ENCODE results near the gene FGFR1OP2. TPM values are rescaled to one million over a fixed set of nuclear protein-coding genes. Genes with fewer than 3 reads are reported as not detected.

Gene FGFR1OP2
- total RNA-seq, 1 experiment from 2014 or later: 86.9 TPM

GRCh38 chr12:26971963-26972362, 33.7 kb downstream of the FGFR1OP2 start:
- intact Hi-C loops (cut with micrococcal nuclease; ENCODE audit: unreplicated experiment): no loop called here
- H3K36me3 ChIP-seq (ENCODE audit: control insufficient read depth, insufficient read depth, low read length): no peaks in the 10 kb centered on the region; the same call in 1 of the 2 replicates
- Mint-ChIP-seq H3K36me3 (ENCODE audit: insufficient read depth, unreplicated experiment) (peaks cover 33% of the 10 kb centered on the region), H3K27me3 (ENCODE audit: insufficient read depth, unreplicated experiment) (no peaks in the 10 kb centered on the region), H3K4me1 (ENCODE audit: low read depth, unreplicated experiment) (no peaks in the 10 kb centered on the region), H3K27ac (ENCODE audit: unreplicated experiment) (no peak overlapping the region), H3K4me3 (ENCODE audit: unreplicated experiment) (no peak overlapping the region), H3K9me3 (ENCODE audit: unreplicated experiment) (no peaks in the 10 kb centered on the region)
- DNase-seq: no peak
- no TSS peak for BruUV-seq (replicated peaks)
- no peaks in the 10 kb centered on the region for H3K27me3 ChIP-seq (replicated peaks; ENCODE audit: control insufficient read depth, insufficient read depth, low read length)
- no peaks in the 10 kb centered on the region for H3K9me3 ChIP-seq
- ChIA-PET CTCF (interaction anchor here (0.6 to 1.2 kb wide), 2 partner anchors 23 to 334 kb away, joined by 4 read pairs; no protein-coding TSS in a partner anchor), POLR2A (no interaction called here)
- H3K4me1 ChIP-seq: no peaks in the 10 kb centered on the region
- TF ChIP-seq CTCF (IDR thresholded peaks at IDR 0.05; ENCODE audit: insufficient read depth in 1 of 2, low read depth in 1 of 2, low read length in 1 of 2, severe bottlenecking in 1 of 2, unreplicated experiment in 1 of 2): no peak
- H3K4me3 ChIP-seq (ENCODE audit: low read depth, low read length): no peak overlapping the region

- Mint-ChIP-seq H3K27ac (ENCODE audit: unreplicated experiment) (no peak overlapping the region), H3K4me3 (ENCODE audit: unreplicated experiment) (no peak overlapping the region), H3K27me3 (ENCODE audit: insufficient read depth, unreplicated experiment) (no peaks in the 10 kb centered on the region), H3K9me3 (ENCODE audit: unreplicated experiment) (no peaks in the 10 kb centered on the region), H3K4me1 (ENCODE audit: low read depth, unreplicated experiment) (no peaks in the 10 kb centered on the region), H3K36me3 (ENCODE audit: insufficient read depth, unreplicated experiment) (peaks cover 27% of the 10 kb centered on the region)
- CTCF ChIA-PET: interaction anchor here (0.6 kb wide), 1 partner anchor 37 kb away, joined by 4 read pairs; no protein-coding TSS in a partner anchor
- TF ChIP-seq CTCF (IDR thresholded peaks at IDR 0.05; ENCODE audit: insufficient read depth in 1 of 2, low read depth in 1 of 2, low read length in 1 of 2, severe bottlenecking in 1 of 2, unreplicated experiment in 1 of 2): no peak
- no peaks in the 10 kb centered on the region for H3K9me3 ChIP-seq
- no peaks in the 10 kb centered on the region for H3K27me3 ChIP-seq (replicated peaks; ENCODE audit: control insufficient read depth, insufficient read depth, low read length)
- no peaks in the 10 kb centered on the region; the same call in 1 of the 2 replicates for H3K36me3 ChIP-seq (ENCODE audit: control insufficient read depth, insufficient read depth, low read length)
- intact Hi-C loops (cut with micrococcal nuclease; ENCODE audit: unreplicated experiment): no loop called here
- POLR2A ChIA-PET: no interaction called here
- no peak for DNase-seq
- H3K4me1 ChIP-seq: no peaks in the 10 kb centered on the region
- no peak overlapping the region for H3K4me3 ChIP-seq (ENCODE audit: low read depth, low read length)
- no TSS peak for BruUV-seq (replicated peaks)
Observed at GRCh38 chr12:26976687-26977086, 38.4 kb downstream of the FGFR1OP2 start.

- Histone ChIP-seq H3K27me3 (replicated peaks; ENCODE audit: control insufficient read depth, insufficient read depth, low read length) (no peaks in the 10 kb centered on the region), H3K36me3 (ENCODE audit: control insufficient read depth, insufficient read depth, low read length) (no peaks in the 10 kb centered on the region; the same call in 1 of the 2 replicates), H3K4me3 (ENCODE audit: low read depth, low read length) (no peak overlapping the region), H3K4me1 (no peaks in the 10 kb centered on the region), H3K9me3 (no peaks in the 10 kb centered on the region)
- Mint-ChIP-seq H3K27ac (ENCODE audit: unreplicated experiment) (no peak overlapping the region), H3K9me3 (ENCODE audit: unreplicated experiment) (no peaks in the 10 kb centered on the region), H3K4me1 (ENCODE audit: low read depth, unreplicated experiment) (peaks cover 6% of the 10 kb centered on the region), H3K36me3 (ENCODE audit: insufficient read depth, unreplicated experiment) (peaks cover 22% of the 10 kb centered on the region), H3K4me3 (ENCODE audit: unreplicated experiment) (no peak overlapping the region), H3K27me3 (ENCODE audit: insufficient read depth, unreplicated experiment) (no peaks in the 10 kb centered on the region)
- intact Hi-C loops (cut with micrococcal nuclease; ENCODE audit: unreplicated experiment): no loop called here
- ChIA-PET POLR2A (no interaction called here), CTCF (interaction anchor here (0.6 to 0.7 kb wide), 2 partner anchors 35 to 61 kb away, joined by 4 to 5 read pairs; no protein-coding TSS in a partner anchor)
- no TSS peak for BruUV-seq (replicated peaks)
- TF ChIP-seq CTCF (IDR thresholded peaks at IDR 0.05; ENCODE audit: insufficient read depth in 1 of 2, low read depth in 1 of 2, low read length in 1 of 2, severe bottlenecking in 1 of 2, unreplicated experiment in 1 of 2): no peak
- DNase-seq: no peak
Observed at GRCh38 chr12:26978801-26979200, 40.5 kb downstream of the FGFR1OP2 start.

All from Caco-2 (cell line).